ENCODE results near the gene DNAI7.
A peak's percentile ranks its signal among the peaks of the same experiment; 100 is the strongest.

The DNAI7 gene, protein sequence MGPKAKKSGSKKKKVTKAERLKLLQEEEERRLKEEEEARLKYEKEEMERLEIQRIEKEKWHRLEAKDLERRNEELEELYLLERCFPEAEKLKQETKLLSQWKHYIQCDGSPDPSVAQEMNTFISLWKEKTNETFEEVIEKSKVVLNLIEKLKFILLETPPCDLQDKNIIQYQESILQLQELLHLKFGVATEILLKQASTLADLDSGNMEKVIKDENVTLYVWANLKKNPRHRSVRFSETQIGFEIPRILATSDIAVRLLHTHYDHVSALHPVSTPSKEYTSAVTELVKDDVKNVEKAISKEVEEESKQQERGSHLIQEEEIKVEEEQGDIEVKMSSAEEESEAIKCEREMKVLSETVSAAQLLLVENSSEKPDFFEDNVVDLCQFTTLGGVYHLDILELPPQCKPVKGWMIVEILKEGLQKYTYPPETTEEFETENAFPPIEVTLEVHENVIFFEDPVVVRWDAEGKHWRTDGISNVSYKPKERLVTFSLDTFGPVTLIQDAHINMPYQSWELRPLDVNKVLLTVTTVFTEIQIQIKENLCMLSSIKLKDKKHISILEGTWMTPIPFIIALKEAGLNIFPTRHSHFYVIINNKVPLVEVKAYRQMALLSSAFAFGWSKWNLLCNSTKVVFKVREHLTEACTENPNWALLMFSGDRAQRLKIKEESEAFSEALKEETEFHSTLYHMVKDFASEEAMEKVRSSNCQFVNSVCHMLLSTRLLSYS

DNA sequence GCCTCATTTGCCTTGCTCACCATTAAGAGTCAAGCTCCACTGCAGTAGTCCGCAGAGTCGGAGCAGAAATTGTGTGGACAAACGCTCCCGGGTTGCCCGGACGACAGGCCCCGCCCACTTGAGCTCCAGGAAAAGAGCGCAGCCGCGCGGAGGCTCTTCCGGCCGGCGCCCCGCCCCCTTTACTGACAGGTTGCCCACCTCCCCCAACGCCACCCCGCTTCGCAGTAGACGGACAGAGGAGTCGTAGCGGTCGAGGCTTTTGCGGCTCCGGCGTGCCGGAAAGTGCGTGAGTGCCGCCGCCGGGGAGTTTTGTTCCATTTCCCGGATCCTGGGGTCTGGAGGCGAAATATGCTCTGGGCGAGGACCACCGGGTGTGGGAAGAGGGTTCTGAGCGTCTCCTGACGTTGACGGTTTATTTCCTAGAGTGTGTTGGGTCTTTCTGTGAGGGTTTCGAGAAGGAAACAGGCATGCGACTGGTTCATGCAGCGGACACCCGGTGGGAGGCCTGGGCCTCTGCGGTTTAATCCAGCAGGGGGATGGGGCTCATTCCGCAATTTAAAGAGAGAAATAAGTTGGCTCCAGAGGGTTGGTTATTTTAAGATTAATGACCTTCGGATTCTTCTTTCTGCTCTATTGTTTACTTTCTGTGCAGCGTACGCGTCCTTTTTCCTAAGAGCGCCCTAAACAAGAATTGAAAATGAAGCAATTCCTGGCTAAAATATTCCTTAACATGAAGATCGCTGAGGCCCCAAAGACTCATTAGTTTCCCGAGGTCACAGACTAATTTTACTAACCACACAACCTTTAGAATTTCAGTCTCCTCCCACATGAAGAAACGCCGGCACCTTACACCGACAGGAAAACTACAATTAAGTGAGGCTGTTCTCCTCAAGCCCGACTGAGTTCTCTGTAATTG lies at the start of gene DNAI7, which contains the start of gene ETFRF1:
Gene DNAI7, minus strand, starts transcription at position 105 of the 916 bp plus-strand sequence. Its CDS starts 82 bp downstream, at position 23.
Gene ETFRF1, plus strand, starts transcription at position 182 of the 916 bp plus-strand sequence. CDS start 8,720 bp downstream, outside the sequence.
- DNase-seq (ENCODE audit: low read depth in 2 of 2), result peak; percentile 88 to 95

DNA sequence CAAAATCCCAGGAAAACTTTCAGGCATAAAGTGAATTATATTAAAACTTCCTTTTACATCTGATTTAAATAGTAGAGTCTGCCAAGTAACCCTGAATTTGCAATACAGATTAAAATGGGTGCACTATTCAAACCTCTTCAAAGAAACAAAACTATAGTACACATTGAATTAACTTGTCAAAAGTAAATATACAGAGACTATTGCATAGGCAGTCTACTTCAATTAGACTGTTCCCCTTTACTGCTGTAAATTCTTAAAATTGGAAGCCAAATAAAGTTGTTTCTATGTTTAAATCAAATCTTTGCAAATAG lies 48.7 kb upstream of the DNAI7 start:
- no peak for DNase-seq (ENCODE audit: low read depth in 2 of 2)

DNA sequence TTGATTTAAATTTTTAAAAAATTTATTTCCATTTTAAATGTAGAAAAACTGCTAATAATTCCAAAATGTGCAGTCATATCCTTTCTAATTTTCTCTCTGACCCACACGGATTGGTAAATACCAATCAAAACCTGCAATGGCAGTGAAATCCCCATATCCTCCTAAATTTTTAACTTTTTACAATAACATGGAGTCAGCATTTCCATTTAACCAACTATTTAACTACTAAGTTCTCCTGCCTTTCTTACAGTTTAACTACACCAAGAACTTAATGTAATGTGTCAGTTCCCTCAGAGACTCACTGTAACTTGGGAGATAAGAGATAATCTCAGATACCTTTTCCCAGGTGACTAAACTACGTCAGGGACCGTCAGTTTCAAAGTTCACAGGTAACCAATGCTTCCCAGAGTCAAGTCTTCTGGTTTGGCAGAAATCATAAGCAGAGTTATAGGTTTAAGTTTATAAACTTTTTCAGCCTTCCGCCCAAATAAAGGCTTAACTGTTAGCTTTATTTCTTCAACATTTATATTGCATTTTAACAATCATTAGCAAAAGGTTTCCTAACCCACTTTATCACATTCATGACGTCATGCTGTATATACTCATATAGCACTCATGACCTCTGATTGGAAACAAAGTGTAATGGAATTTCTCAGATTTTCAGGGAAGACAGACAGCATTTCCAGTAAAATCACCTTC lies 48.2 kb upstream of the DNAI7 start:
- no peak for DNase-seq (ENCODE audit: low read depth in 2 of 2)

DNA sequence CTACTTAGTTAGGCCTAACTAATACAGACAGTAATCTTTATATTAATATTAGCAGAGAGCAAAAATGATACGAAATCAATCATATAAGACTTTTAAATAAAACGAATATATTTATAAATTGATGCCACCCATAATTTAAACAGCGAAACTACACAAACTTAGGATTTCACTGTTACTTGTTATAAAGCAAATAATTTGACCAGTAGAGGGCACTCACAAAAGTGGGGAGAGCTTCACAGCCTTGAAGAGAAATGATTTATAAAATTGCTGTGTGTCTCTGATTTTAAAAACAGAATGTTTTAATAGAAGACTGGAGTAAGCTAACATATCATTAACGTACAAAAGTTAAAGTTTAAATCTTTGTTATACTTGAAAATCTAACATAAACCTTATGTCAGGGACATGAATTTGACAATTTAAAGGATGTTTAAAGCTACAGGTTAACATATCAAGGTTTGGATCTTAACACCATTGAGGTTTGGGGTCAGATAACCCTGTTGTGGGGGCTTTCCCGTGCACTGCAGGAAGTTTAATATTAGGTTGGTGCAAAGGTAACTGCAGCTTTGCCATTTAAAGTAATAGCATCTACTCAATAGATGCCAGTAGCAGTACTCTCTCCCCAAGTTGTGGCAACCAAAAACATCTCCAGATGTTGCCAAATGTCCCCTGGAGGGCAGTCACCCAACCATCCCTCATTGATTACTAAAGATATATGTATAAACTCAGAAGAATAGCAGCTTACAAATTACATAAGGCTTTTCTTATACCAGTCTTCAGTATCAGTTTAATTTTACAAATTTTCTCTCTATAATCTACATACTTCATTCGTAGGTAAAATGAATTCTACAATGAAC lies 46.4 kb upstream of the DNAI7 start:
- no peak for DNase-seq (ENCODE audit: low read depth in 2 of 2)

DNA sequence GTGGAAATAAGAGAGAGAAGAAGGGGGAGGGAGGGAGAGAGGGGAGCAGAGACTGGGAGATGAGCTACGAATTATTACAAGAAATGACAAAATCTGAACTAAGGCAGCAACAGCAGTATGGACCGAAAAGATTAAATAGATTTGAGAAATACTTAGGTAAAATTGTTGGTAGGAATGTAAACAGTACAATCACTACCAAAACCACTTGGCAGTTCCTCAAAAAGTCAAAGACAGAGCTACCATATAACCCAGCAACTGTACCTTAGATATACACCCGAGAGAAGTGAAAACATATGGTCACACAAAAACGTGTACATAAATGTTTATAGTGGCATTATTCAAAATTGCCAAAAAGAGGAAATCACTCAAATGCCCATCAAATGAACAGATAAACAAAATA lies 41.7 kb upstream of the DNAI7 start:
- no peak for DNase-seq (ENCODE audit: low read depth in 2 of 2)

DNA sequence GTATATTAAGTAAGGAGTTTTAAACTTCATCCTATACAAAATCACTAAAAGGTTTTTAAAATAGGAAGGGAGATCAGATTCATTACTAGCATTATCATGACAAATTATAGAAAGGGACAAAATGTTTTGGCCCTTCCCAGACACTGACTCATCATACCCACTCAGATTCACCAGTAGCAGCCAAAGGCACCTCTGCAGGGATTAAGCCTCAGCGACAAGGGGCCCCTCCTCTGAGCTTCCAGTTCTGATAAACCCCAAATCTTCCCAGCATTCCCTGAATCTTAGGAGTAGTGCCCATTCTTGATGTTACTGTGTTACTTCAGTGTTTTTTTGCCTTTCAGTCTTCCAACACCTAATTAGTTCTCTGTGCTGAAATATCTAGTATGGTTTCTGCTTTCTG lies 41.2 kb upstream of the DNAI7 start:
- no peak for DNase-seq (ENCODE audit: low read depth in 2 of 2)

DNA sequence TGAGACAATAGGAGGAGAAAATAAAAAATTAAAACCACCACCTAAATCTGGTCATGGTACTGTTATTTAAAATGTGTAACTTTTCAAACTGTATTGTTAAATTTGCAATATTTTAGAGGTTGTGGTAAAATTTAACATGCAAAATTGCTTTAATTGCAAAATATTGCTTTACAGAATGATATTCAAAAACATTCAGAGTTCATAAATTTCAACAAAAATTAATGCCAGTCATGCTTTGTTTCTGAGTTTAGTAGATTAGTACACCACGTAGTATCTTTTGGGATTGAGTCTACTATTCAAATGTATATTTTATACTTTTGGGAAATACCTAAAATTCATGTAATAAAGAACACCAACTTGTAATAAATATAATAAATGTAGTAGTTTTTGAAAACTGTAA lies 18.4 kb upstream of the DNAI7 start:
- DNase-seq (ENCODE audit: low read depth in 2 of 2), result no peak

DNA sequence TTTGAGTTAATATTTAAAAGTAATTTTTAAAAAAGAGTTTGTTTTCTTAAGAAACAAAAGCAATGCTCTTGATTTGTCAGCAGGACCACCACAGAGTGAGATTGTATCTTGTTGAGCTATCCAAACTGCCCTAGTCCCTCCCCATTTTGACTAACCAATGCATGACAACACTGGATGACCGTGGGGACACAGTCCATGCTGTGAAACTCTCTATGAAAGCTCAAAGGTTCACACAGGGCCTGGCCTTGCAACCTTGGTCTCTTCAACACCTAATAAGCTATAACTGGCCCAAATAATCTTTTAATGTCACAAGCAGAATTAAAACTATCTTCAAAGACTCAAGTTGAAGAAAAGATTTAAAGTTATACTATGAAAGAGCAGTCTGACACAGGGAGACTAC lies 13.6 kb upstream of the DNAI7 start:
- no peak for DNase-seq (ENCODE audit: low read depth in 2 of 2)

DNA sequence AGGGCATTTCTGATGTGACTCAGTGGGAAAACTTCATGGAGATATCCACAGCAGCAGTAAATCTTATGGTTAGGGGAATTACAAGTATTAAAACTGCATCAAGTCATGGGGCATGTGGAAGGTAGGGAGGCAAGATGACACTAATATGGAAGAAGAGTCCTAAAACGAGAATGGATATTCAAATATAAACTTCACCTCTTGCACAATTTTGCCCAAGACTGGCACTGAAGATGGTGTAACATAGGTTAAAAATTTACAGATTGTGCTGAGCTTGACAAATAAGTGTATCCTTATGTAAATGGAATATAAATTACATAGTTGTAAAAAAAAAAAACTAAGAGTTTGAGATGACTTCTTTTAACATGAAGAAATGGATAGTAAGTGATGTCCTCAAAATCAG lies 12.9 kb upstream of the DNAI7 start:
- DNase-seq (ENCODE audit: low read depth in 2 of 2), result no peak

DNA sequence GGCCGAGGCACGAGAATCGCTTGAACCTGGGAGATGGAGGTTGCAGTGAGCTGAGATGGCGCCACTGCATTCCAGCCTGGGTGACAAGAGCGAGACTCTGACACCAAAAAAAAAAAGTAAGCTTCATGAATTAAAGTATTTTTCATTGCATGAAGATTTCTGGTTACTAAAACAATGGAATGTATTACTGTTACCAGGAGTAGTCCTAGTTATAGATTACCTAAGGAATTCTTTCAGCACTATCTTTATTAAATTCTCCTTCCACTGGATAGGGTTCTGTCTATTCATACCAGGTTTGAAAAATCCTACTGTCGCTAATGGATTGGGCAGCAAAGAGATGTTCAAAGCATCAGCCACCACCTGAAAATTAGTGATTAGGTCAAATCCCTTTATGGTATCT lies 12.5 kb upstream of the DNAI7 start:
- no peak for DNase-seq (ENCODE audit: low read depth in 2 of 2)

DNA sequence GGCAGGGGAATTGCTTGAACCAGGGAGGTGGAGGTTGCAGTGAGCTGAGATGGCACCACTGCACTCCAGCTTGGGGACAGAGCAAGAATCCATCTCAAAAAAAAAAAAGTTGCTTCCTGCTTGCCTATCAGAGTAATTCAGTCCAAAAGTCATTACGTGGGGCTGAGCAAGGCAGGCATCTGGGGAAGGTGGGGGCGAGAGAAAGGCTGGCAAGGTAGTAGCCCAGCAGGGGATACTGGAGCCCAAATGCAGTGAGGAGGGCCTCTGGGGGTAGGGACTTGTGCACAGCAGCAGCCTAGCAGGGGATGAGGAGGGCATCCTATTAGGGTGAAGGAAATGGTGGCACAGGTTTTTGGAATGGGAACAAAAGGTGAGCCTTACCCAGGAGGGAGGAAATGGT lies 7.2 kb upstream of the DNAI7 start:
- no peak for DNase-seq (ENCODE audit: low read depth in 2 of 2)

DNA sequence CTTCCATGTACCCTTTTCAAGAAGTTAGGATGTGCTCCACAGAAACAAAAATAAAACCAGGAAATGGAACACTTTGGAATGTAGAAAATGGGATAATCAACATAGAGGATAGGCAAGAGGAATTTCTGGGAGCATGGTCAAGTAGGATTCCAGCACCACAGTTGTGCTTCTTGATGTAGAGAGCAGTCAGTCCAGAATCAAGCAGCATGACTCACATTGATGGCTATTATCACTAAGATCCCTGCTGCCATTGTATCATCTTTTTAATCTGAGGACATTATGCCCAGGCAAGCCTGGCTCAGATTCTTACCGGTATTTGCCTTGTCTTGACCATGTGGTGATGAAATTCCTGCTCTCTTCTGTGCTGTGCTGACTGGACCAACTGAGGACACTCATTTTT lies 5.7 kb upstream of the DNAI7 start:
- DNase-seq (ENCODE audit: low read depth in 2 of 2), result no peak

DNA sequence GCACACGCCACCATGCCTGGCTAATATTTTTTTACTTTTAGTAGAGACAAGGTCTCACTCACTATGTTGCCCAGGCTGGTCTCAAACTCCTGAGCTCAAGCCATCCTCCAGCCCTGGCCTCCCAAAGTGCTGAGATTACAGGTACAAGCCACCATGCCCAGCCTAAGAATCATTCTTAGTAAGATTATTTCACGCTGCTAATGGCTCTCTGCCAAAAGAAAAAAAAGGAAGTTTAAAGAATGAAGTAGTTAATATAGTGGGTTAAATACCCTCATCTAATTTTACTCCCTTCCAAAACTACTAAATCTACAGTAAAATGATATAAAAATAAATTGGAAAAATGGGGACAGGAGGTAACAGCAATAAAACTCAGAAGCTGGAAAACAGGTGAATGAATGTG lies 2.6 kb upstream of the DNAI7 start:
- no peak for DNase-seq (ENCODE audit: low read depth in 2 of 2)

DNA sequence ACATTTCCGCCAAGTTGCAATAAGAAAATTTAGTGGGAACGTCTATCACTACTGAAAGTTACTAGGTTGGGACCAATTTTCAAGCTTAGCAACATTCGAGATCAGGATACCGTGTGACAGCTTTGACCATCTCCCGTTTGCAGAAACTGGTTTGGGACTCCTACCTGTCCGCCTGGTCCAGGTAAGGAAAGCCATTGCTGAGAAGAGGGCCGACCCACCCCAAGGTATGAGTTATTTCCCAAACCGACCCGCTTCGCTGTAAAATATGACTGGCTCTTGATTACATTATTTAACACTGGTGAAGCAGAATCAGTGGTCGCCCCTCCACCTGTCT lies 271 bp downstream of the DNAI7 start:
- no peak for DNase-seq (ENCODE audit: low read depth in 2 of 2)

DNA sequence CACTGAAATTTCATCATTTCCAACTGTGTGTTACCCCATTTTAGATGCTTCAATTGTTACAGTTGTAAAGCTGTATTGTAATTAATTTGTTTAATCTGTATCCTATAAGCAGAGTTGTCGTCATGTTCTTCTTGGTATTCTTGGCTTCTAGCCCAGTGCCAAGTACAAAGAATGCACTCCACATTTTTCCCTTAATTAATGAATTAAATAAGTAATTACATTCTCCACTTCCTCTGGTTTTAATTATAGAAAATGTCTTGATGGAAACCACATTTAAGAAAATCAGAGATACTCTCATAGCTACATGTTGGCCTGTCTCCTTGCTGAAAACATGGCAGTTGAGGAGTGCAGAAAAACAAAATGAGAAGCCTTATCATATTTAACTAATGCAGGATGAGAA lies 746 bp downstream of the DNAI7 start:
- no peak for DNase-seq (ENCODE audit: low read depth in 2 of 2)

DNA sequence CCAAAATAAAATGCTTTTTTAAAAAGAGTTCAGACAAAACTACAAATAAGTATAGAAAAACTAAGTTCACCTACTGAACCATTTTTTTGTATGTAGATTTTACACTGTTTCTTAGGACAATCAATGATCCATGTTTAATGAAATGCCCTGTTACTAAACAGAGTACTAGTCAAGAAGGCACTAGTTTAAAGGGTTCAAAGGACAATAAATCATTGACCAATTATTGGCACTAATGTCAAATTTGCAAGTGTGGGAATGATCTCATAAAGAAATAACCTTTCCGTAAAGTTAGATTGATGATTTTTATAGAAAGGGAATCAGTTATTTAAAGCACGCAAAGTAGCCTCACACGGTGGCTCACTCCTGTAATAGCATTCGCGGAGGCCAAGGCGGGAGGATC lies 4.2 kb downstream of the DNAI7 start:
- DNase-seq (ENCODE audit: low read depth in 2 of 2), result no peak

DNA sequence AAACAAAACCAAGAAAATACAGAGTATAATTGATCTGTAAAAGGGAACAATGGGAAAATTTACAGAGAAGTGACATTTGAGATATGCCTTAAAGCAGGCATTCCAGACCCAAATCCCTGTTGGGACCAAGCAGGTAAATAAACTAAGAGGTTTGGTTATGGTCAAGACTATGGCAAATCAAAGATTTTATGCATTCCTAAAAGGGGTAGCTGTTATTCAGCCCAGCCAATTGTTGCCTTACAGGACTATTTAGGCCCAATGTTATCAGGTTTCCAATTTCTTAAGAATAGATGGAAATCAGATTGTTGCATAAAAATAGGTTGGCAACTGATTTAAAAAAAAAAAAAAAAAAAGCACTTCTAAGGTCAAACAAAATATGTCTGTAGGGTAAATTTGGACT lies 5.3 kb downstream of the DNAI7 start:
- no peak for DNase-seq (ENCODE audit: low read depth in 2 of 2)

DNA sequence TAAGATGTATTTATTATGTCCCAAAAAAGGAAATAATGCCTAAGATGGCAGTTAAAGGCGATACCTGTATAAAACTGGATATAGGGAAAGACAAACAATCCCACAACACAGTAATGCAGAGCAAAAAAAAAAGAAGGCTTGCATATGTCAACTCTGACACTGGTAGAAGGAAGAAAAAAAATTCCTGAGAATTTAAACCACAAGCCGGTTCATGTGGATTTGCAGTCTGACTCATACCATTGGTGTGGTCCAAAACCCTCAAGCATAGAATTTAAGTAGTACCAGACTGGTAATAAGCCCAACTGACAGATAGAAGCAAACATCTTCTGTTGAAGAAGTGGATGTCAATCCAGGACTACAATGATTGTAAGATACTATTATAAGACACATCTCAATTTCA lies 7.2 kb downstream of the DNAI7 start:
- DNase-seq (ENCODE audit: low read depth in 2 of 2), result no peak

DNA sequence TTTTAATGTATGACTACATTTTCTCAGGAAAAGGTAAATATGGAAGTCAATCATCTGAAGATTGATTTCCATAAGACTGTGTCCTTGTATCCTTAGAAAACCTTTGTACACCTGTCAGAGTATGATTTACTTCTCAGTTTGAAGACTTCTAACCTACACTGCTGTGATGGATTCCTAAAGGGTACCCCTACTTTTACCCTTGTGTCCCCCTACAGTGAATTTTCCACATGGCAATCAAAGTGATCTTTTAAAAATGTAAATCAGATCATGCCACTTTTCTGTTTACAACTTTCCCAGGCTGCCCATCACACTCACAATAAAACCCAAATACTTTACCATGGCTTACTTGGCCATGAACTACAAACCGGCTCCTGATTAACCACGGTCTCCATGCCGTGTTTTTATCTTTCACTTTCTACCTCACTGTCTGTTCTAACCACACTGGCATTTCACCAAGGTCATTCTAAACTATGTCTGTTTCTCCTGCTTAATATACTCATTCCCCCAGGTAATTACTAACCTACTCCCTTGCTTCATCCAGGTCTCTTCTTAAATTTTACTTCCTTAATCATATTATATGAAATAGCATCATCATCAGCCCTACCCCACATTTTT lies 8.1 kb downstream of the DNAI7 start:
- DNase-seq (ENCODE audit: low read depth in 2 of 2), result no peak

DNA sequence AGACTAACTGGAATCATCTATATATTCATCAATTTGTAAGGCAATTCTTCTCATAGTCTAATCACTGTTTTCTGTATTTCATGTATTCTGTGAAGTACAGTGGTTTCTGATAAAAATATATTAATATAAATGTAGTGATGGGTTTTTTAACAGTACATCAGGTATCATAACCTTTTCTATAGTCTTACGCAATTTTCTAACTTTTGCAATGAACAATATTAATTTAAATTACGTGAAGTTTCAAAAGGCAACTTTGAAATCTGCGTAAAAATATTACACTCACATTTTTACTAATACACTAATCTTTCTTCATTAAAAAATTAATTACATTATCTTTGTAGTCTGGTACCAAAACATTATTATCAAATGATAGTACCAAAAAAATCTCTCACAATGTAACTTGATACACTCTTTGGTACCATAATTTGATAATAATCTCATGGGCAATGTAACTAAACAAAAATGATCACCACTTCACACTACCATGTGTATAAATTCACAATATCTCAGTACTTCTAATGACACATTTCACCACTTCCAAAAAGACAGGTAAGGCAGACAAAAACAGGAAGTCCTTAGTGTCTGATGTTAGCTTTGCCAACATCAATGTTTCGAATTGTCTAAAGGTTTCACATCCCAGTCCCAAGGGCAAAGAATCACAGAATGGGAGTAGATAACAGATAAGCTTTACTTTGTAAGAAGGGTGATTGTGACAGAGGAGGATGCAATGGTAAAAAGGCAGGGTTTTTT lies 8.7 kb downstream of the DNAI7 start:
- DNase-seq (ENCODE audit: low read depth in 2 of 2), result no peak

Data from stimulated activated CD4-positive, alpha-beta T cell treated with anti-CD3 and anti-CD28 coated beads, Interleukin-1b, Interleukin-23, amount 100 ng/mL, for 4 hours (primary cell).